Activated gamma-delta T cell treated with Interleukin-2 at 50 U/mL for 16 hours (primary cell): Measurements from ENCODE around the gene FRMD6.

Experiments
- DNase-seq: peaks from one replicate; pipeline ENCODE4 v3.0.0-alpha.2; 2020

FRMD6 gene

DNA sequence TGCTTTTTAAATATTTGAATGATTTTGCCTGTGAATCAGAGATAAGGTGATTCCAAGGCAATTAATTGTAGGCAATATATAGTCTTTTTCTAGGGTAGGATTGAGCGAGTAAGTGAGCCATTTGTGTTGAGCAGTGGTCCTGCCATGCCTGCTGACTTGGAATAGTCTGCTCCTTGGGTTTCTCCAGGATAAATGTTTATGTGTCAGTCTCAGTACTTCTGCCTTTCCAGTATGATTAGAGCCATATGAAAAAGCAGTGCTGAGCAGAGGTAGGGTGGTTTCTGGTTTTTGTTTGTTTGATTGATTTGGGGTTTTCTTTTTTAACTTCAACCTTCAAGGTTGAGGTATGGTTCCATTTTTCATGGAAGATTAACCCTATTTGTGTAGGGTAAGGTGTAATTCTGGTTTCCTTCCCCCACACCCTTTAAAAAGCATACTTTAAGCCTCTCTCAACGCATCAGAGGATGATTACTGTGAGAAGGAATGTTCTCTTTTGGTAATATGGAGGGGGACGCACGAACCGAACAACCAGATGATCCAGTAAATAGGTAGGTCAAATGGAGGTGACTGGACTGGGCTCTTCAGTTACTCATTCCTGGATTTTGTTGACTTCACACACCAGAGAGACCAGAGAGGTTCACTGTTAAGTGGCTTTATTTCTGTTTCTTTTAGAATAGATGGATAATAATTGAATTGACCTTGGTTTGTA lies 22.7 kb downstream of the FRMD6 start:
- no peak for DNase-seq

DNA sequence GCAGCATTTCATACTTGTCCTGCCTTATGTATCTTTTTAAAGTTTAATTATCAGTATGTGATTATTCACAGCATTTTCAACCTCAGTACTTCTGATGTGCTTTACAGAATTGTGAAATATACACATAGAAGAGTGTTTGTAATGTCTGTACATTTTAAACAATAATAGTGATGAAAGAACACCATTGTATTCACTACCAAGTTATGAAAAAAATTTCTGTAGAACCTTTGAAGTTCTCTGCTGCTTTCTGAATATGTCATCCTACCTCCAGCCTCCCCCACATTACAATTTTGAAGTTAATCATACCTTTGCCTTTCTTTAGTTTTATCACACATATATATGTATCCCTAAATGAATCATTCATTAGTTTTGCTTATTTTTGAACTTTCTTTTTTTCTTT lies 24.8 kb downstream of the FRMD6 start:
- DNase-seq = no peak

DNA sequence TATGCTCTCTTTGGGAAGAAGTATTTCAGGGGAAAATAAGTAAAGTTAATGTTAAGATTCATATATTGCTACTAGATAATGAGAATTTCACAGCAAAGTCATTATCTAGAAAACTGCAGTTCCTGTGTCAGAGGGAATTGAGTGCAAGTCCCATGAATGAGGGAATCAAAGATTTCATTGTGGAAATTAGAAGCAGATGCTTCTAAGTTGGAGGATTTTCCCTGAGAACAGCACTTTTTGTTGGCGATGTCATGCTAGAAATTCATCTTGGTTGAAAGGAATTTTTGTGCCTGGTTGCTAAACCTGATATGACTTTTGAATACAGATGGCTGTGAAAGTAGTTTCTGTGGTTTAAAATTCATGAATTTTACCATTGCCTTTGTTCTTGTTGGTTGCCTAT lies 25.6 kb downstream of the FRMD6 start:
- DNase-seq = no peak

DNA sequence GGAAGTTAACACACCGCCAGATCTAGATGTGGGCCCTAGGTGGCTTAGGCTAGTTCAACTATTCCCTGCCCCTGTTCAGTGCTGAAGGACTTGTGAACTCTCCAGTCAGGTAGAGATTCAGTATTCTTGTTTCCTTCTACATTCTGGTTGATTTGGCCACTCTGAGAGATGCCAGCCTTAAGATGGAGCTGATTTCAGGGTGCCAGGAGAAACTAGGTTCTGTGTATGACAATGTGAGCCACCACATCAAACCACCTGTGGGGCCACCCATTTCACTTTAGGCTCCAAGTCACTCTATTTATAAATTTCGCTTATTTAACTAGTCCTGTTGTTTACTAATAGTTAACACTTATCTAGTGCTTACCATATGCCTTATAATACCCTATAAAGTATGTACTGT lies 26.0 kb downstream of the FRMD6 start:
- no peak for DNase-seq

DNA sequence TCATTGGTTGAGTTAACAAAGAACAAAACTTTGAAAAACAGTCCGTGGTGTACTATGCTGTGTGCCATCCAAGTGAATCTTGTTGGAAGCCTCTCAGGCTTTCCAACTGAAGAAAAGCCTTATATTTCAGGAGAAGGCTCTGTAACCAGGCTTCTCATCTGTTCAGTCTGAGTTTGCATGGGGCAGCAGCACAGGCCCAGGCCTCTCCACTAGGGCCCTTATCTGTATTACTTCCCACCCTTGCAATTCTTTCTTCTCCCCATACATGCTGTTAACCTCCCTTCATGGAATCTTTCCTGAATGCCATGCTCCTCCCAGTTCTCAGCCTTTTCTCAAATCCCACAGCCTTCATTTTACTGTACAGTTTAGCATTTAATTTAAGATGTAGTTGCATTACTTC lies 28.3 kb downstream of the FRMD6 start:
- DNase-seq = no peak

DNA sequence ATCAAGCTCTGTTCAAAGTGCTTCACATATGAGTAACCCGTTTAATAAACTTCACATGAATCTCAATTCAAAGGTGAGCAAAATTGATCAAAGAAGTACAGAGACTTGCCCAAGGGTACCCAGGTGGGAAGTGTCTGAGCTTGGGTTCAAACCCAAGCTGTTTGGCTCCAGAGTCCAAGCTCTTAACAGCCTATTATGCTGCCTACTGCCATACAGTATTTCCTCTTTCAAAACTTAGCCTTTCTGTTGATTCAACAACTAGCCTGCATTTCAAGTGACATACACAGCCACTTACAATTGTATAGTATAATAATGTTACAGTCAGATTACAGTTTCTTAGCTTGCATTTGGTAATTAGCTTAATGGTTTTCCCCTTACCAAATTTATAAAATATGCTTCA lies 29.7 kb downstream of the FRMD6 start:
- DNase-seq = no peak

DNA sequence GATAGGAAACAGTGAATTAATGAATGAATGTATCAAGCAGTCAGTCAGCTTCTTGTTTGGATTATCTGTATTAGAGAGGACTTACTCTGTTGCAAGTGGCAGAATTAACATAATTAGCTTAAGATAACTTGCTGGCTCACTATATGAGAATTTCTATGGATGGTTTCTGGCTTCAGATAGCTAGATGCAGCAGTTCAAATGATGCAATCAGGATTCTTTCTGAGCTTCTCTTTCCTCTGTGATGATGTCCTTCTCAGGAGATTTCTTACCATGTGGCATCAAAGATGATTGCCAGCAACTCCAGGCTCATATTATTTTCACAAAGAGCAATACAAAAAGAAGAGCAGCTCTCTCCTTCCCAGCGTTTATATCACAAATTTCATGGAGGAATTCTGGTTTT lies 30.7 kb downstream of the FRMD6 start:
- DNase-seq = no peak

DNA sequence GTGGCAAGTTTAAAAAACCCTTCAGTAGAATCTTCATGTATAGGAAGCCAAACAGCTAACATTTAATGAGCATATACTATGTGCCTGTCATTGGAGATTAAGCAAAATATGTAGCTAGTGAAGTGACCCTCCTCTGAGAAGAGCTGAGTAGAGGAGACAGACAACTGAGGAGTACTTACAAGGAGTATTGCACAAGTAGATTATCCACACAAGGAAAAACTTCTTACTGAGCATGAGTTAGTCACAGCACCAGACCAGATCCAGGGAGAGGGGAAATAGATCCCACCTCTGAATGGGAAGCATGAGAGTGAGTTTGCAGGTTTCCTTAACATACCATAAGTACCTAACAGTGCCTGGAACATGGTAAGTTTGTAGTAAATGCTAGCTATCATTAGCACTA lies 33.0 kb downstream of the FRMD6 start:
- DNase-seq = no peak

DNA sequence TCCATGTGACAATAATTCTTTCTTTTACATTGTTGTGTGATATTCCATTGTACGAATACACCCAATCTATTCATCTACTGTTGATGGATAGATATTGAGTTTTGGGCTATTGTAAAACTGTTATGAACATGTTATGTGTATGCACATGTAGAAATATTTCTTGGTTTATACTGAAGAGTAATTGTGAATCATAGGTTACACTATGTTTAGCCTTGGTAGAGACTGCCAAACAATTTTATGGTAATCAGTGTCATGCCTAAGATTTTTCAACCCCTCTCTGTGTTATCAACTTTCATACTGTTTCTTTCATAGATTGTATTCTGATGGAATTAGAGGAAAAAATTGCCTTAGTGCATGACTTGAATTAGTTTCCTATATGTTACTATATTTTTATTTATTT lies 39.5 kb downstream of the FRMD6 start:
- DNase-seq = no peak

DNA sequence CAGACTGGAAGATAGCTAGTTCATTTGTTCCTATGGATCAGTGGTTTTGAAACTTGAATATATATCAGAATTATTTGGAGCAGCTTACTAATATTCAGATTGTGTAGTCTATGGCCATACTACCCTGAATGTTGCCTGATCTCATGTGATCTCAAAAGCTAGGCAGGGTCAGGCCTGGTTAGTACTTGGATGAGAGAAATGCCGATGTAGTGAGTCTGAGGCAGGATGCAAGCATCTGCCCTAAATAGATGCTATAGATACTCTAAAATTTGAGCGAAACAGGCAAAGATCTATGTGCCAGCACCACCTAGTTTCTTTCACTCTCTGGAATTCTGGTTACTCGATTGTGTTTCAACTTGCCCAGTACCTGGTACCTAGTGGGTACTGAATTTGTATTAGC lies 40.9 kb downstream of the FRMD6 start:
- DNase-seq = no peak

DNA sequence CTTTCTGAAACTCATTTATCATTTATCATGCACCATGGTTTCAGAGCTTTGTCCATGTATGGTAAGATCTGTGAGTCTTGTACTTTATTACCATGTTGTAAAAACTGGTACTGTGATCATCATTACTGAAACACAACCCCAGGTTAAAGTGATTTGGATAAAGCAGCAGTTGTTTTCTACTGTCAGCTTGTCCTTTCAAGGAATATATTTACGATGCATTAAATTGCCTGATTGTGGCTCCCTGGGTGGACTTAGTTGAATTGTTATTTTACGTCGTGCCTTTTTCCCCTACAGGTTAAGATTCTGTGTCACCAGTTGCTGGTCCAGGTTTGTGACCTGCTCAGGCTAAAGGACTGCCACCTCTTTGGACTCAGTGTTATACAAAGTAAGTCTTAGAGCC lies 46.1 kb downstream of the FRMD6 start:
- no peak for DNase-seq

DNA sequence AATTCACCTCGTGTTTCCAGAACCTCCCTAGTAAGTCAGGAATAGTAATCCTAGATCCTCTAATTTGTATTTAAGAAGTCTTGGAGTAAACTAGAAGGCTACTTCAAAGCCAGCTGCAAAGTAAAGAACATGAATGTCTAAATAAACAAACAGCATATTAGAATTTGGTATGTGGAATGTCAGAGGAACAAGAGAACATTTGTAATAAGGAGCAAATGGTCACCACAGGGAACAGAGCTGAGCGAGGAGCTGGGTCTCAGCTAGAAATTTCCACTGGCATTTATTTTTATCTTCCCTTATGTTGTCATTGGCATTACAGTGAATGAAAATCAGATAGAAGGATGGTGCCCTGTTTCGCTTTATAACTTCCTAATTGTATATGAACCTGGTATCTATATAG lies 50.2 kb downstream of the FRMD6 start:
- no peak for DNase-seq

DNA sequence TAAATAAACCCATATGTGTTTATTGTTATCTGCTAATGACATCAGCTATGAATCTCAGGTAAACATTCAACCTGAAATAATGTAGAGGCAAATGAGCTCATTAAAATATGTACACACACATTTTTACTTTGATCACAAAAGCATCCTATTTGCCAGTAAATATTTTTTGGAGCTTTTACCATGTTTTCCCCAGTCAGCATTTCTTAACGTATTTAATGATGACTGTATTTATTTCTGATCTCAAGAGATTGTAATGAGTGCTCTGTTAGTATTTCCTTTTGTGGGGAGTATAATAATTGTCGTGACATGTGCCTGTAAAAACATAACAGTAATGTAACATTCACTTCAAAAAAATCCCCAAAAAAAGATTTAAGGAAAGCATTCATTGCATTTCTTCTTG lies 52.1 kb downstream of the FRMD6 start:
- no peak for DNase-seq

DNA sequence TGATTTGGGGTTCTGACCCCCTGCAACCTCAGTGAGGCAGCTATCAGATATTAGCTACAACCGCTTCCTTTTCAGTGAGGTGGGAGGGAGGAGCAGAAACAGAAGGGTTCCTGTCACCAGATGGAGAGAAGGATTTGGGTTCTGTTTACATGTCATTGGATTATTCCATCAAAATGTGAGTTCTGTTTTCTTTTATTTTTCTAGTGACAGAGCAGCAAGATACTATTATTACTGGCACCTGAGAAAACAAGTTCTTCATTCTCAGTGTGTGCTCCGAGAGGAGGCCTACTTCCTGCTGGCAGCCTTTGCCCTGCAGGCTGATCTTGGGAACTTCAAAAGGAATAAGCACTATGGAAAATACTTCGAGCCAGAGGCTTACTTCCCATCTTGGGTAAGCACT lies 52.8 kb downstream of the FRMD6 start:
- no peak for DNase-seq

DNA sequence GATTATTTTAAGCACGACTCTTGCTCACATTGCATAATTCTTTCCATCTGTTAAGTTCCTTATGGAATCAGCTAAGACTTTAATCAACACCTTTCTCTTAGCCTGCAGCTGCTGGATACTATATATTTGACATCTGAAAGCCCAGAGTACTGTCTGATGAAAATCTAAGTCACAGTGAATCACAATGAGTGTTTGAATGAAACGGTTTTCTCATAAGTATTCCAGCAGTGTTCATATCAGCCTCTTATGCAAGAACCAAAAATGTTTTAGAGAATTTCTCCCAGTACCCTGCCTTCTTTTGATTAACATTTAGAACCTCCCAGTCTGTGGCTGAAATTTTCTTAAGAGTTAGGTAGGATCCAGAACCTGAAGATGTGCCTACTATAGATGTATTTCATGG lies 55.6 kb downstream of the FRMD6 start:
- DNase-seq = no peak

DNA sequence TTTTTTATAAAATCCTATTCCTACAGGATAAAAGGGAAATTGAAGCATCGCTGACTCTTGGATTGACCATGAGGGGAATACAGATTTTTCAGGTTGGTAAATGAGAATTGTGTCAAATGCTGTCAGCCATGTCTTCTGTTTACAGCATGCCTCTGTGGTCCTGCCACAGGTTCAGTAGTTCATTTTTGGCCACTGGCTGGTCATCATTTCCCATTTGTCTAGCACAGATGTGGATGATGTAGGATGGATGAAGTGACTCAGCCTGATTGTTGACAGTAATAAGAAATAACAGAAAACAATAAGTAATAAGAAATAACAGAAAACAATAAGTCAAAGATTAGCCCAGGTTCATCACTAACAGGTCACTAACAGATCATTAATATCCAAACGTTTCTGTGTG lies 59.8 kb downstream of the FRMD6 start:
- DNase-seq = no peak

DNA sequence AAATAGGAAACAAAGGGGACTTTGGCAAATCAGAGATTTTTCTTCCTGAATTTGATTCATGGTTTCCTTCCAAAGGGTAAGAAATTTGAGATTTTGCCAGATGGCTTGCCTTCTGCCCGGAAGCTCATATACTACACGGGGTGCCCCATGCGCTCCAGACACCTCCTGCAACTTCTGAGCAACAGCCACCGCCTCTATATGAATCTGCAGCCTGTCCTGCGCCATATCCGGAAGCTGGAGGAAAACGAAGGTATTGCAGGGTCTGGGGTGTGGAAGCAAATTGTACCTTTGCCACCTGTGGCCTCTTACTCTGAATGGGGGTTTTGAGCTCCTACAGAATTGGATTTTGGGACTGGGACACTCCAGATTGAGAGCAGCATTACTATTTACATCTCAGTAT lies 63.5 kb downstream of the FRMD6 start:
- DNase-seq = no peak

DNA sequence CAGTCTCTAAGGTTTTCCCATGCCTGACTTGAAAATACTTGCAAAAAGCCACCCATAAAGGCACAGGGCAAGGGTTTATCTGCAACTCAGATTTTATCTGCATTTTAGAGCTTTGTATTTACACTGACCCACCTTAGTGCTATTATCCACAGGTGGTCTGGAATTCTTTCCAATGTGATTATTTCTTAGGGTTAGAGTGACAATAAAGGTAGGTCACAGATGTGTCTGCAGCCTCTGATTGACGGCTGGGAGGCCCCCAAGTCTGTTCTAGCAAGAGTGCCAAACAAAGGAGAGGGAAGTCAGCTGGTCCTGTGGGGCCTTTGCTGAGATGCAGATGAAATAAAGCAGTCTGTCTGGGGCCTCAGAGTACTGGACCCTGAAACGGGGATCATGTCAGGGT lies 64.0 kb downstream of the FRMD6 start:
- DNase-seq = no peak

DNA sequence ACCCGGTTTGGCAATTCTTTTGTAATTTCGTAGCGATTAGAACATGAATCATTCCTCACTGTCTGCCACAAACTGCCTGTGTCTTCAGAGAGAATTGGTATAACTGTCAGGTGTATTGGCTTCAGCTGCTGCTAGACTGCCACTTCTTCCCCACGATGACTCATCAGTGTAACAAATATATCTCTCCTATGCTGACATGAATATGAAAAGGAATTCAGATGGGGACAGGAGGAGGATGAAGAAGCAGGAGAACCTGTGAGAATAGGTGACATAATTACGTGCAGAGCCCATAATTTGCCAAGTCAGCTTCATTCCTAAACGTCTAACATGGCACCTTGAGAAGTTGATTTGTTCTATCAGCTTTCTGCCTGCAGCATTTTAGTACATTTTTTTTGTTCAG lies 64.9 kb downstream of the FRMD6 start:
- no peak for DNase-seq

DNA sequence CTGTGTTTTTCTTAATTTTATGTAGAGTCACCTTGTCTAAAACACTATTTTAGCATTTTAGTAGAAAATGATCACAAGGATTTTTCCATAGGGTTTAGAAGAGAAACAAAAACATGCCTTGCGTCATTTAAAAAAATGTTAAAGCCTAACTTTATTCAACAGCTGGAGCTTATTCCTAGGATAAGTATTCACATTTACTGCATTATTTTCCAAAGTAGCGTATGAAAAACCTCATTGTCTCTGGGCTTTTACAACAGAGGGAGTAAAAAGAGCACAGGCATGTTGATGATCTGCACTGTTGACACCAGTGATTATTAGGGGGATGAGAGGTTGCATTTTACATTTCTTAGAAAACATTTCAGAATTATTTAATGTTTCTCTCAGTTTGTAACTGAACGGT lies 66.1 kb downstream of the FRMD6 start:
- DNase-seq = no peak

DNA sequence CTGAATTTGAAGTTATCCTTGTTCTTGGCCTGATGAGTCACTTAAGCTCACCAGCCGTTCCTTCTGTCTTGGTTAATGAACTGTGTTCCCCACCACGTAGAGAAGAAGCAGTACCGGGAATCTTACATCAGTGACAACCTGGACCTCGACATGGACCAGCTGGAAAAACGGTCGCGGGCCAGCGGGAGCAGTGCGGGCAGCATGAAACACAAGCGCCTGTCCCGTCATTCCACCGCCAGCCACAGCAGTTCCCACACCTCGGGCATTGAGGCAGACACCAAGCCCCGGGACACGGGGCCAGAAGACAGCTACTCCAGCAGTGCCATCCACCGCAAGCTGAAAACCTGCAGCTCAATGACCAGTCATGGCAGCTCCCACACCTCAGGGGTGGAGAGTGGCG lies 68.2 kb downstream of the FRMD6 start:
- DNase-seq = no peak

DNA sequence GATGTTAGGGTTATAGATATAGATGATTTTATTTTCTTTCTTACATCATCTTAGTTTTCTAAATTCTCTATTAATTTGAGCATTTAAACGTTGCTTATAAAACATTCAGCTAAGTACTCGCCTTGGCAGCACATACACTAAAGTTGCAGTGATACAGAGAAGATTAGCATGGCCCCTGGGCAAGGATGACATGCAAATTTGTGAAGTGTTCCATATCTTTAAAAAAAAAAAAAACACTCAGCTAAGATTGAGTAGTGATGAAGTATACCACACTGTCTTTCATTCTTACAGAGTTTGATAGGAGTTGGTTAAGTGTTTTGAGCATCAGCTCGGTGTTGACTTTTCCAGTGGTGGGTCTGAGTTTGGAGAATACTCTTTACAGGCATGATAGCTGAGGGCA lies 72.3 kb downstream of the FRMD6 start:
- no peak for DNase-seq

DNA sequence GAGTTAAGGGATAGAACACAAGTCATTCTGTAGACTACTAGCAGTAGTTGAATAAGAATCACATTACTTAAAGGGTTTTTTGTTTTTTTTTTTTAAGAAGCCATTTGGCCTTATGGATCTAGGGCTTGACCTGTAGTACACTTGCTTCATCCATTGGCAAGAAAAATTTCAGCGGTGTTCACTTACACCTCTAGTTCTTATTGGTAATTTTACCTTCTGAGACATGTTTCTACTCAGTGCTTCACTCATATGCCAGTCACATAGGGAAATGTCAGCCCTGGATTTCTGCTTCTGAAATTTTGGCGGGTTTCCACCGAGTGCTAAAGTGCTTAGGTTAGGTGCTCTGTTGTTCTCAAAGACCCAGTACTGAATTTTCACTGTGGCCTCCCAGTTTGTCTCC lies 72.9 kb downstream of the FRMD6 start:
- no peak for DNase-seq

DNA sequence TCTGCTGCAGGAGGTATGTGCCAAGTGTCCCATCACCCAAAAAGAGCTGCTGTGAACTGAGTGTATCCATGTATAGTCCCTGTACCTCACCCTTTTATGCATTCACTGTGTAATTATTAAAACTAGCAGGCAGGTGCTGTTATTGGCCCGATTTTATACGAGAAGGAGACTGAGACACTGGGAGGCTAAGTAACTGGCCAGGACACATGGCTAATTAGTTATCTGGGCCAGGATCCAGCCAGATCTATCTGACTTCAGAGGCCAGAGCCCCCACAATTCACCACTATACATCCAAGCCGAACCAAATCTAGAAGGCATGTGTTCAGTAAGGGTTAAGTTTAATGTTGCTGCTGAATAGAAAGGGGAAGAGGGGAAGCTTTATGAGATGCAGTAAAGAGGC lies 73.4 kb downstream of the FRMD6 start:
- no peak for DNase-seq

DNA sequence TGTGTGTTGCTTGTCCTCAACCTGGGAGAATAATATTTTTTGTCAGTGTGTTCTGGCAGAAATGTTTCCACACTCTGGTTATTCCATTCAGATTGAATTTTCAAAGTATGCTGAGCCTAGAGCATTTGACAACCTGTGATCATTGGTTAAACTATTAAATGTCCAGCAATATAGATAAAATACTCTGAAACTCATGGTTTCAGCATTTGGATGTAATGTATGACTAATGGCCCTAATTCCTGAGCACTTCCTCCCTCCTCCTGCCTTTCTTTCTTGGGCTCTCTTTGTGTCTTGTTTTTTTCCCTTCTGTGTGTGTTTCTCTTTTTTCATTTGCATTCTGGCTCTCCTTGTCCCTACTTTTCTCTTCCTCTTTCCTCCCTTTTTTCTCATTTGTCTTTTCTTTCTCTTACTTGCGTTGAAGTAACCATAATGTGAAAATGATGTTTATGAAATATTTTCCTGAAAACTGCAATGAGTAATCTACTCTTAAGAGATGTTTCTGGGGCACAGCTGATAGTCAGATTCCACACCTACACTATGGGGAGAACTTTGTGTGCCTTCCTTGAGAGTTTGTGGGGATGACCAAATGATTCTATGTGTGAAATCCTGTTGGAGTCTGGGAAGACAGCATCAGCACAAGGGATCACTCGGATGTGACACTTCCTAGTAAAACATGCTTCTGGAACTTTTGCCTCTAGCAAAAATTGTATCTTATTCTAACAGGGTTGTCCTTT lies 74.6 kb downstream of the FRMD6 start:
- no peak for DNase-seq
